ENCODE data around the gene TIAM1. TPM values are rescaled to one million over a fixed set of nuclear protein-coding genes. Genes with fewer than 3 reads are reported as not detected.

The TIAM1 gene
- polyA plus RNA-seq, 3 donors from 2014 or later: 5.6 to 24.7 (median 9.1) TPM

- Mint-ChIP-seq H3K36me3 (peaks cover 0 to 6% (median 6%) of the 10 kb centered on the region in 3 donors), H3K4me1 (peaks cover 10 to 20% of the 10 kb centered on the region in 2 donors), H3K27me3 (ENCODE audit: low read depth in 3 of 3) (peaks cover 0 to 2% (median 0%) of the 10 kb centered on the region in 3 donors), H3K27ac (peak overlapping the region in 2 of 6 donors; percentile 6 to 38), H3K4me3 (no peak overlapping the region), H3K9me3 (no peaks in the 10 kb centered on the region)
- DNase-seq: no peak
These were observed 156.6 kb downstream of the TIAM1 start for GRCh38 chr21:31187499-31187898.

DNA sequence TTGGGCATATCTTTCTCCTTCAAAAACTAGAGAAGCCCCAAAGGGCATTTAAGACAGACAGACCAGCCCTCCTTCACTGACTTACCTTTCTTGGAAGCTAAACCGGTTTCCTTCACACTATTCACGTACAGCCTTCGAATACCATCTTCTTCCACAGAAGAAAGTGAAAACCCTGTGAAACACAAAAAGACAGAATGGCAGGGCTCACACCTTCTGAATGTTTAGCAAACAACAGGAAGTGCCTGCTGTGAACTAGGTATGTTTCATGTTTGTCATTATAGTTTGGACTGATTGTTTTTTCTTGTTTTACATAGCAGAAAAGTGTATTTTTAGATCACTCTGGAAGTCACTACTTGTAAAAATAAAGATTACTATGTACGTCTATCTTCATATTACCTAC, 157.1 kb downstream of the TIAM1 start:
- H3K36me3 Mint-ChIP-seq: peaks cover 0 to 12% (median 6%) of the 10 kb centered on the region in 3 donors
- peaks cover 10 to 20% of the 10 kb centered on the region in 2 donors for H3K4me1 Mint-ChIP-seq
- no peak for DNase-seq
- no peak overlapping the region for H3K4me3 Mint-ChIP-seq
- peak overlapping the region in 2 of 6 donors; percentile 6 to 38 for H3K27ac Mint-ChIP-seq
- peaks cover 0 to 2% (median 0%) of the 10 kb centered on the region in 3 donors for H3K27me3 Mint-ChIP-seq (ENCODE audit: low read depth in 3 of 3)
- no peaks in the 10 kb centered on the region for H3K9me3 Mint-ChIP-seq

GRCh38 chr21:31185663-31186062, 158.4 kb downstream of the TIAM1 start:
- Mint-ChIP-seq H3K4me1 (peaks cover 10 to 20% of the 10 kb centered on the region in 2 donors), H3K4me3 (no peak overlapping the region), H3K27me3 (ENCODE audit: low read depth in 3 of 3) (peaks cover 0 to 9% (median 0%) of the 10 kb centered on the region in 3 donors), H3K36me3 (peaks cover 0 to 19% (median 3%) of the 10 kb centered on the region in 3 donors), H3K27ac (no peak overlapping the region), H3K9me3 (no peaks in the 10 kb centered on the region)
- DNase-seq: no peak

- H3K4me3 Mint-ChIP-seq: no peak overlapping the region
- H3K27ac Mint-ChIP-seq: no peak overlapping the region
- DNase-seq: no peak
- peaks cover 0 to 19% (median 0%) of the 10 kb centered on the region in 3 donors for H3K36me3 Mint-ChIP-seq
- peaks cover 10 to 20% of the 10 kb centered on the region in 2 donors for H3K4me1 Mint-ChIP-seq
- H3K27me3 Mint-ChIP-seq (ENCODE audit: low read depth in 3 of 3): peaks cover 0 to 9% (median 0%) of the 10 kb centered on the region in 3 donors
- H3K9me3 Mint-ChIP-seq: no peaks in the 10 kb centered on the region
These were observed 159.2 kb downstream of the TIAM1 start for GRCh38 chr21:31184876-31185275.

- no peak overlapping the region for H3K4me3 Mint-ChIP-seq
- H3K4me1 Mint-ChIP-seq: peaks cover 10 to 20% of the 10 kb centered on the region in 2 donors
- peaks cover 0 to 6% (median 0%) of the 10 kb centered on the region in 3 donors for H3K27me3 Mint-ChIP-seq (ENCODE audit: low read depth in 3 of 3)
- H3K27ac Mint-ChIP-seq: no peak overlapping the region
- peaks cover 0 to 19% (median 0%) of the 10 kb centered on the region in 3 donors for H3K36me3 Mint-ChIP-seq
- no peaks in the 10 kb centered on the region for H3K9me3 Mint-ChIP-seq
- DNase-seq: no peak
These were observed 159.6 kb downstream of the TIAM1 start for GRCh38 chr21:31184459-31184858.

- H3K4me3 Mint-ChIP-seq: no peak overlapping the region
- H3K27ac Mint-ChIP-seq: peak overlapping the region in 1 of 6 donors; percentile 37
- no peak for DNase-seq
- peaks cover 0 to 6% (median 0%) of the 10 kb centered on the region in 3 donors for H3K27me3 Mint-ChIP-seq (ENCODE audit: low read depth in 3 of 3)
- no peaks in the 10 kb centered on the region for H3K9me3 Mint-ChIP-seq
- peaks cover 0 to 19% (median 0%) of the 10 kb centered on the region in 3 donors for H3K36me3 Mint-ChIP-seq
- peaks cover 10 to 18% of the 10 kb centered on the region in 2 donors for H3K4me1 Mint-ChIP-seq
These were observed 161.6 kb downstream of the TIAM1 start for GRCh38 chr21:31182231-31183140.

GRCh38 chr21:31181082-31181750, 162.8 kb downstream of the TIAM1 start:
- peaks cover 5 to 9% of the 10 kb centered on the region in 2 donors for H3K4me1 Mint-ChIP-seq
- no peak for DNase-seq
- peaks cover 0 to 6% (median 0%) of the 10 kb centered on the region in 3 donors for H3K27me3 Mint-ChIP-seq (ENCODE audit: low read depth in 3 of 3)
- peaks cover 0 to 19% (median 0%) of the 10 kb centered on the region in 3 donors for H3K36me3 Mint-ChIP-seq
- H3K27ac Mint-ChIP-seq: no peak overlapping the region
- no peaks in the 10 kb centered on the region for H3K9me3 Mint-ChIP-seq
- no peak overlapping the region for H3K4me3 Mint-ChIP-seq

DNA sequence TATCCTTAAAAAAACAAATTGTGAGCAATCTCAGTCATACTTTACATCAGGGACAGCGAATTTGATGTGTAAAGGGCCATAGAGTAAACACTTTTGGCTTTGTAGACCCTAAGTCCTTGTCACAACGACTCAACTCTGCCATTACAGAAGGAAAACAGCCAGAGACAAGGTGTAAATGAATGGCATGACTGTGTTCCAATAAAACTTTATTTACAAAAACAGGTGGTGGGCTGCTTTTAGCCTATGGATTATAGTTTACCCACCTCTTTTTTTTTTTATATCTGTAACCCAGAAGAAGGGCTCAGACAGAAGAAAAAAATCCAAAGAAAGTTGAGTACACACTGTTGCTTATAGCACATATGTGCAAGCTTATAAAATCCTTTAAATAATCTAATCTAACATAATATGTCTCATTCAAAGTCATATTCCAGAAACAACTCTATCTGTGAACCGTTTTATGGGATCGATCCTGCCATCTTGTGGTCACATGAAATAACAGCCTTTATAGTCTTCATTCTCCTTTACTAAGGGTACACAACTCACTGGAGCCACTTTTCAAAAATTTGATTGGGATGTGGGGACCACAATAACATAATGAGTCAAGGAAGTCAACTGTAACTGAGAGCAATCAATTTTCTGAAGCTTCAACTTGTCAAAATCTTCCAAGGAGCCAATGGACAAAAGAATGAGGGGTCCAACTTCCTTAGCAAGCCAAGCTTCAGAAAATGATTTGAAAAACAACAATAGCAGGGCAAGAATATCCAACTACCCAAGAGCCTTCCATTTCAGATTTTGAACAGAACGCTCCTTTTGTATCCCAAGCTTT, 163.6 kb downstream of the TIAM1 start:
- H3K27me3 Mint-ChIP-seq (ENCODE audit: low read depth in 3 of 3): peaks cover 0 to 6% (median 0%) of the 10 kb centered on the region in 3 donors
- peaks cover 3 to 9% of the 10 kb centered on the region in 2 donors for H3K4me1 Mint-ChIP-seq
- no peak overlapping the region for H3K4me3 Mint-ChIP-seq
- DNase-seq: no peak
- no peaks in the 10 kb centered on the region for H3K9me3 Mint-ChIP-seq
- peaks cover 0 to 19% (median 0%) of the 10 kb centered on the region in 3 donors for H3K36me3 Mint-ChIP-seq
- H3K27ac Mint-ChIP-seq: no peak overlapping the region

DNA sequence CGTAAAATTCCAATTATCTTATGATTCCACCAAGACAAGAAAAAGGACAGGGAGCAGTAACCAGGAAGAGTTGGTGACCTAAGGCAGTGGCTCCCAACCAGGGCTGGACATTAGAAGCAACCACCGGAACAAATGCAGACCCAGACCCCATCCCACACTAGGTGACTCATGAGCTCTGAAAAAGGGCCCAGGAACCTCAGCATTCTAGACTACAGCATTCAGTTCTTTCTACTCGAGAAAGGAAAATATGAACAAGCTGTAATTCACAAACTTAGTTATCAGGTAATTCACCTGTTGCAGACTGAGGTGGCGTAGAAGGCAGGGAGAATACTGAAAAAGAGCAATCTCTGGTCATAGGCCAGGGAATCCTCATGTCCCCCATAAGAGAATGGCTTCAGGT, 167.3 kb downstream of the TIAM1 start:
- Mint-ChIP-seq H3K27ac (no peak overlapping the region), H3K4me1 (peaks cover 0 to 2% of the 10 kb centered on the region in 2 donors)

DNA sequence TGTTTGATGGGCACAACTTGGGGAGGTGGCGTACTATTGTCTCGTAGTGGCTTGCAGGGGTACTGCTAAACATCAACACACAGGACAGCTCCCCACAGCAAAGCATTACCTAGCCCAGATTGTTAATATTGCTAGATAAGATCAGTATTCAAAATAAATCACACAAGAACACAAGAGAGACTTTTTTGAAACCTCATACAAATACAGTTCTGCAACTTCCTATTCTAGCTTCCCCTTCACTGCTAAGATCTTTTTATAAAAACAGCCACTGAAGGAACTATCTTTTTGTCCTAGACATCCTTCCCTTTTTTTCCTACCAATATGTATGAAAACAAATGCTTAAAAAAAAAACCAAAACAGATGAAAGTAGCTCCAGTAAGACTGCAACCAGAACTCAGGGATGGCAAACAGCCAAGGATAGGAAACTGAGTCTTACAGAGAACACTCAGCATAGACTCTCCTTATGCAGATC, 167.9 kb downstream of the TIAM1 start:
- Mint-ChIP-seq H3K27me3 (ENCODE audit: low read depth in 3 of 3) (peaks cover 0 to 2% (median 0%) of the 10 kb centered on the region in 3 donors), H3K36me3 (peaks cover 0 to 2% (median 0%) of the 10 kb centered on the region in 3 donors), H3K9me3 (no peaks in the 10 kb centered on the region), H3K4me1 (peaks cover 0 to 2% of the 10 kb centered on the region in 2 donors), H3K4me3 (no peak overlapping the region), H3K27ac (no peak overlapping the region)
- DNase-seq: no peak

More for the DNA sequence above, 167.3 kb downstream of the TIAM1 start:
- Mint-ChIP-seq H3K27me3 (ENCODE audit: low read depth in 3 of 3) (peaks cover 0 to 6% (median 0%) of the 10 kb centered on the region in 3 donors), H3K4me3 (no peak overlapping the region), H3K9me3 (no peaks in the 10 kb centered on the region), H3K36me3 (peaks cover 0 to 5% (median 0%) of the 10 kb centered on the region in 3 donors)
- DNase-seq: no peak

GRCh38 chr21:31173881-31174555, 170.0 kb downstream of the TIAM1 start:
- Mint-ChIP-seq H3K9me3 (no peaks in the 10 kb centered on the region), H3K4me1 (peaks cover 0 to 2% of the 10 kb centered on the region in 2 donors), H3K27ac (no peak overlapping the region), H3K4me3 (no peak overlapping the region), H3K27me3 (ENCODE audit: low read depth in 3 of 3) (no peaks in the 10 kb centered on the region), H3K36me3 (no peaks in the 10 kb centered on the region)
- DNase-seq: no peak

DNA sequence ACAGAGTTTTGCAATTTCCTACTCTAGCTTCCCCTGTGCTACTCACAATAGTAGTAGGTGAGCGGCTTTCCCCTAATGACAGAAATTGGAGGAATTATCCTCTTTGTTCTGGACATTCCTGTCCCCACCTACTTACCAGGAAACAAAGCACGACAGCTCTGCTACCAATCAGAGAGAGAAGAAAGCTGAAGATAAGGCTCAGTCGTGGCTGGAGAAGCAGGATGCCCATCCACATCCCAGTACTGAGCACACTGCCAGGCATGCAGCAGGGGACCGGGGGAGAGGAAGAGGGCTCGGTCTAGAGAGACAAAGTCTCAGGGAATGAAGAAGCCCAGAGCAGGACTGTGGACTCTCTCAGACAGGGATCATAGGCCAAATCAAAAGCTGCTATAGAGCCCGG, 171.7 kb downstream of the TIAM1 start:
- Mint-ChIP-seq H3K4me3 (no peak overlapping the region), H3K36me3 (no peaks in the 10 kb centered on the region), H3K9me3 (no peaks in the 10 kb centered on the region), H3K27me3 (ENCODE audit: low read depth in 3 of 3) (no peaks in the 10 kb centered on the region), H3K27ac (no peak overlapping the region), H3K4me1 (peaks cover 0 to 2% of the 10 kb centered on the region in 2 donors)
- DNase-seq: no peak
